Uterus (tissue), 4 donors: ENCODE results near the gene ELANE. TPM values are rescaled to one million over a fixed set of nuclear protein-coding genes. Genes with fewer than 3 reads are reported as not detected.
"Not testable (repeated sequence)": the region's sequence is repeated elsewhere in the genome, so short reads cannot be mapped to it uniquely, and the experiment has no call there.

Source experiments
- DNase-seq, 2 donors: peaks; one replicate each; pipeline ENCODE4 v3.0.0-alpha.2; 2019 to 2020
- H3K27ac ChIP-seq, 2 donors: fragments of 200-600 bp; sonication (generic); 1 replicate in 1 of 2; 2 replicates in 1 of 2; pipeline ENCODE4 v1.5.1; 2016 to 2018
- H3K27me3 ChIP-seq, 2 donors: fragments of 200-600 bp; sonication (generic); one replicate each; pipeline ENCODE4 v1.5.1; 2018 to 2019; ENCODE audit warnings: control low read depth in 1 of 2
- H3K36me3 ChIP-seq, 2 donors: fragments of 200-600 bp; sonication (generic); one replicate each; pipeline ENCODE4 v1.5.1; 2019; ENCODE audit warnings: control low read depth in 1 of 2
- H3K4me1 ChIP-seq, 2 donors: fragments of 200-600 bp; sonication (generic); one replicate each; pipeline ENCODE4 v1.5.1; 2018 to 2019; ENCODE audit warnings: control low read depth in 1 of 2
- H3K4me3 ChIP-seq, 2 donors: fragments of 200-600 bp; sonication (generic); 1 replicate in 1 of 2; 2 replicates in 1 of 2; pipeline ENCODE4 v1.5.1; 2018 to 2019; ENCODE audit warnings: mild to moderate bottlenecking in 1 of 2
- H3K9me3 ChIP-seq, 2 donors: fragments of 200-600 bp; sonication (generic); one replicate each; pipeline ENCODE4 v1.5.1; 2019; ENCODE audit warnings: control low read depth in 1 of 2
- POLR2A ChIP-seq, 2 donors: fragments of 450-650 bp; IDR thresholded peaks; one replicate each; pipeline ENCODE4 v1.6.1; 2016; ENCODE audit warnings: antibody characterized with exemption in 2 of 2, mild to moderate bottlenecking in 1 of 2, moderate library complexity in 1 of 2
- intact Hi-C: fragments of 100-400 bp; cut with DNase I; formaldehyde crosslinking; loops from one replicate; pipeline ENCODE4 v1.15.1; 2023; ENCODE audit warnings: low total_unique reads
- total RNA-seq, 4 donors: library from RNA; depleted of rRNA in 3 of 4; stranded (reverse); fragments of >200 nt in 3 of 4; gene quantifications; one replicate each; pipeline versions ENCODE4 v1.1.0 to v1.2.4, GENCODE V29; 2014 to 2023
- TF ChIP-seq, protein P1 (sequence below), 4 experiments: fragments of 200-600 bp in 2 of 4; fragments of 450-650 bp in 2 of 4; sonication (generic) in 2 of 4; IDR thresholded peaks; one replicate each; pipeline ENCODE4 v1.5.1; 2016 to 2019; ENCODE audit warnings: antibody characterized with exemption in 4 of 4, mild to moderate bottlenecking in 2 of 4, moderate library complexity in 1 of 4
- donor health status: DM: yes; HTN: yes; CAD: no.

The ELANE gene
- total RNA-seq, 4 donors from 2014 or later: 3.4 TPM; not detected in 3

- H3K27ac ChIP-seq: no peak overlapping the region
- peaks cover 0 to 7% of the 10 kb centered on the region in 2 donors for H3K27me3 ChIP-seq
- no peaks in the 10 kb centered on the region for H3K36me3 ChIP-seq
- TF ChIP-seq POLR2A (IDR thresholded peaks at IDR 0.05): no peak
- TF ChIP-seq, protein P1, sequence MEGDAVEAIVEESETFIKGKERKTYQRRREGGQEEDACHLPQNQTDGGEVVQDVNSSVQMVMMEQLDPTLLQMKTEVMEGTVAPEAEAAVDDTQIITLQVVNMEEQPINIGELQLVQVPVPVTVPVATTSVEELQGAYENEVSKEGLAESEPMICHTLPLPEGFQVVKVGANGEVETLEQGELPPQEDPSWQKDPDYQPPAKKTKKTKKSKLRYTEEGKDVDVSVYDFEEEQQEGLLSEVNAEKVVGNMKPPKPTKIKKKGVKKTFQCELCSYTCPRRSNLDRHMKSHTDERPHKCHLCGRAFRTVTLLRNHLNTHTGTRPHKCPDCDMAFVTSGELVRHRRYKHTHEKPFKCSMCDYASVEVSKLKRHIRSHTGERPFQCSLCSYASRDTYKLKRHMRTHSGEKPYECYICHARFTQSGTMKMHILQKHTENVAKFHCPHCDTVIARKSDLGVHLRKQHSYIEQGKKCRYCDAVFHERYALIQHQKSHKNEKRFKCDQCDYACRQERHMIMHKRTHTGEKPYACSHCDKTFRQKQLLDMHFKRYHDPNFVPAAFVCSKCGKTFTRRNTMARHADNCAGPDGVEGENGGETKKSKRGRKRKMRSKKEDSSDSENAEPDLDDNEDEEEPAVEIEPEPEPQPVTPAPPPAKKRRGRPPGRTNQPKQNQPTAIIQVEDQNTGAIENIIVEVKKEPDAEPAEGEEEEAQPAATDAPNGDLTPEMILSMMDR (IDR thresholded peaks at IDR 0.05): no peak
- H3K9me3 ChIP-seq: no peaks in the 10 kb centered on the region
- intact Hi-C loops: no loop called here
- no peak for DNase-seq
- H3K4me1 ChIP-seq: no peaks in the 10 kb centered on the region
- H3K4me3 ChIP-seq: no peak overlapping the region
Measured at GRCh38 chr19:831407-832369, 20.4 kb upstream of the ELANE start.

- no peaks in the 10 kb centered on the region for H3K4me1 ChIP-seq
- intact Hi-C loops: no loop called here
- no peak for TF ChIP-seq POLR2A (IDR thresholded peaks at IDR 0.05)
- TF ChIP-seq, protein P1 (IDR thresholded peaks at IDR 0.05): no peak
Measured at GRCh38 chr19:834216-834615, 17.9 kb upstream of the ELANE start.

GRCh38 chr19:835210-835810 lies 16.8 kb upstream of the ELANE start:
- Histone ChIP-seq H3K4me1 (no peaks in the 10 kb centered on the region), H3K27ac (no peak overlapping the region), H3K27me3 (peaks cover 0 to 4% of the 10 kb centered on the region in 2 donors), H3K4me3 (no peak overlapping the region), H3K9me3 (no peaks in the 10 kb centered on the region), H3K36me3 (no peaks in the 10 kb centered on the region)
- TF ChIP-seq, protein P1 (IDR thresholded peaks at IDR 0.05): no peak
- intact Hi-C loops: no loop called here
- no peak for DNase-seq

More at GRCh38 chr19:834216-834615, 17.9 kb upstream of the ELANE start:
- Histone ChIP-seq H3K27me3 (peaks cover 0 to 7% of the 10 kb centered on the region in 2 donors), H3K36me3 (no peaks in the 10 kb centered on the region), H3K4me3 (no peak overlapping the region), H3K27ac (no peak overlapping the region), H3K9me3 (no peaks in the 10 kb centered on the region)
- no peak for DNase-seq

- Histone ChIP-seq H3K9me3 (no peaks in the 10 kb centered on the region), H3K27ac (no peak within 1 kb of the TSS), H3K27me3 (peaks cover 0 to 25% of the 10 kb centered on the region in 2 donors), H3K4me1 (peaks cover 0 to 9% of the 10 kb centered on the region in 2 donors), H3K4me3 (no peak within 1 kb of the TSS), H3K36me3 (no peaks in the 10 kb centered on the region)
- TF ChIP-seq, protein P1 (IDR thresholded peaks at IDR 0.05): no peak
- TF ChIP-seq POLR2A (IDR thresholded peaks at IDR 0.05): no peak
- DNase-seq: no peak
- intact Hi-C loops: no loop called here
Measured at GRCh38 chr19:840519-841206, 11.4 kb upstream of the ELANE start, which contains the start of gene PRTN3. Gene PRTN3, plus strand, starts transcription at chr19:840999. Its CDS starts 10 bp downstream, at chr19:841009.

DNA sequence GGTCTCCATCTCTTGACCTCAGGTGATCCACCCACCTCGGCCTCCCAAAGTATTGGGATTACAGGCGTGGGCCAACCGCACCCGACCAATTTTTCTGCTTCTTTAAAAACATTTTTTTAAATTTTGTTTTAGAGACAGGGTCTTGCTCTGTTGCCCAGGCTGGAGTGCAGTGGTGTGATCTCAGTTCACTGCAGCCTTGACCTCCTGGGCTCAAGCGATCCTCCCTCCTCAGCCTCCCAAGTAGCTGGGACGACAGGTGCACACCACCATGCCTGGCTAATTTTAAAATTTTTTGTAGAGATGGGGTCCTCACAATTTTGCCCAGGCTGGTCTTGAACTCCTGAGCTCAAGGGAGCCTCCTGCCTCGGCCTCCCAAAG lies 9.3 kb upstream of the ELANE start:
- H3K9me3 ChIP-seq, H3K27ac ChIP-seq, DNase-seq, H3K4me3 ChIP-seq, intact Hi-C loops, H3K4me1 ChIP-seq, H3K36me3 ChIP-seq: not testable (repeated sequence)
- peaks cover 0 to 33% of the 10 kb centered on the region in 2 donors for H3K27me3 ChIP-seq
